Lung (tissue), 12 donors: ENCODE measurements around the gene GOLGA3. TPM values are rescaled to one million over a fixed set of nuclear protein-coding genes. Genes with fewer than 3 reads are reported as not detected.

Source experiments
- ATAC-seq: fragments of 200-7000 bp; cut with Tn5 transposase; one replicate; pipeline ENCODE4 v1.9.1; 2020; ENCODE audit warnings: moderate number of reproducible peaks; ENCODE audit not compliant: insufficient read depth, low FRiP score
- DNase-seq, 3 donors: peaks; one replicate each; pipeline ENCODE4 v3.0.0-alpha.2; 2013 to 2017
- H3K27ac ChIP-seq, 2 donors: one replicate each; pipeline ENCODE4 v1.5.1; 2013; ENCODE audit warnings: mild to moderate bottlenecking in 2 of 2, moderate library complexity in 2 of 2, control low read depth in 1 of 2, inconsistent platforms in 1 of 2, low read depth in 1 of 2, low read length in 1 of 2
- H3K27me3 ChIP-seq, 3 donors: one replicate each; pipeline ENCODE4 v1.5.1; 2013; ENCODE audit warnings: low read length in 2 of 3; ENCODE audit not compliant: control insufficient read depth in 3 of 3, insufficient read depth in 3 of 3
- H3K36me3 ChIP-seq, 4 donors: one replicate each; pipeline ENCODE4 v1.5.1; 2013; ENCODE audit warnings: low read length in 4 of 4, mild to moderate bottlenecking in 1 of 4, moderate library complexity in 1 of 4; ENCODE audit not compliant: control insufficient read depth in 4 of 4, insufficient read depth in 4 of 4
- H3K4me1 ChIP-seq, 5 donors: one replicate each; pipeline ENCODE4 v1.5.1; 2013; ENCODE audit warnings: low read length in 5 of 5, mild to moderate bottlenecking in 2 of 5, moderate library complexity in 1 of 5; ENCODE audit not compliant: control insufficient read depth in 5 of 5, insufficient read depth in 5 of 5
- H3K4me3 ChIP-seq: one replicate; pipeline ENCODE4 v1.5.1; 2013; ENCODE audit warnings: mild to moderate bottlenecking, control low read depth, moderate library complexity
- H3K9ac ChIP-seq, 2 donors: one replicate each; pipeline ENCODE4 v1.5.1; 2013; ENCODE audit warnings: low read length in 2 of 2, control low read depth in 1 of 2; ENCODE audit not compliant: insufficient read depth in 1 of 2
- H3K9me3 ChIP-seq, 4 donors: one replicate each; pipeline ENCODE4 v1.5.1; 2013; ENCODE audit warnings: low read length in 3 of 4, mild to moderate bottlenecking in 1 of 4, moderate library complexity in 1 of 4; ENCODE audit not compliant: control insufficient read depth in 4 of 4, insufficient read depth in 3 of 4
- CTCF ChIP-seq: IDR thresholded peaks from 2 replicates; pipeline ENCODE4 v1.5.1; 2012; ENCODE audit warnings: mild to moderate bottlenecking; ENCODE audit errors: control extremely low read depth, extremely low read depth
- WGBS, 2 donors: extraction: QIAGEN DNeasy Blood & Tissue Kit; methylation state at CpG; one replicate each; pipeline ENCODE4 v1.1.7; 2013; 5-methylcytosine and 5-hydroxymethylcytosine counted together
- polyA plus RNA-seq, 2 donors: library from polyadenylated mRNA; stranded (reverse); fragments of 200-250 nt; gene quantifications; one replicate each; pipeline ENCODE4 v1.2.1, GENCODE V29; 2013
- total RNA-seq, 2 donors: library from RNA; depleted of rRNA in 1 of 2; stranded (reverse); fragments of >200 nt in 1 of 2; gene quantifications; one replicate each; pipeline ENCODE4 v1.2.1, GENCODE V29; 2014 to 2021
- donor health status: control.
- donor health status: control.
- donor health status: Bipolar disorder and iron deficiency.
- donor health status: healthy.
- donor health status: DM: yes; HTN: yes; CAD: no.

GOLGA3 gene
- total and polyA plus RNA-seq, 4 donors = 17.5 to 81.1 (median 35.7) TPM

GRCh38 chr12:132740313-132740646 is 88.4 kb downstream of the GOLGA3 start:
- Histone ChIP-seq H3K27me3 (no peaks in the 10 kb centered on the region), H3K4me3 (no peak overlapping the region), H3K9me3 (no peaks in the 10 kb centered on the region), H3K36me3 (peaks cover 17 to 62% (median 51%) of the 10 kb centered on the region in 4 donors), H3K27ac (no peak overlapping the region), H3K4me1 (no peaks in the 10 kb centered on the region), H3K9ac (no peak overlapping the region)
- TF ChIP-seq CTCF = no peak
- DNase-seq (no peak), ATAC-seq (no peak)
- 89 to 94% methylated on average over 6 of the region's 6 CpGs for WGBS, 2 donors

GRCh38 chr12:132739600-132740312 is 88.9 kb downstream of the GOLGA3 start:
- no peak for TF ChIP-seq CTCF
- Histone ChIP-seq H3K27ac (no peak overlapping the region), H3K4me1 (no peaks in the 10 kb centered on the region), H3K27me3 (no peaks in the 10 kb centered on the region), H3K9me3 (no peaks in the 10 kb centered on the region), H3K36me3 (peaks cover 20 to 63% (median 53%) of the 10 kb centered on the region in 4 donors), H3K4me3 (no peak overlapping the region), H3K9ac (no peak overlapping the region)
- no peak for ATAC-seq
- 83 to 88% methylated on average over 19 of the region's 19 CpGs for WGBS, 2 donors
- peak in 1 of 3 donors; percentile 57 for DNase-seq

- no peak for ATAC-seq
- no peaks in the 10 kb centered on the region for H3K9me3 ChIP-seq
- no peaks in the 10 kb centered on the region for H3K4me1 ChIP-seq
- no peak overlapping the region for H3K27ac ChIP-seq
- no peak for DNase-seq
- TF ChIP-seq CTCF = no peak
- no peak overlapping the region for H3K9ac ChIP-seq
- peaks cover 21 to 65% (median 52%) of the 10 kb centered on the region in 4 donors for H3K36me3 ChIP-seq
- H3K4me3 ChIP-seq = no peak overlapping the region
- 96 to 98% methylated on average over 15 of the region's 15 CpGs for WGBS, 2 donors
- no peaks in the 10 kb centered on the region for H3K27me3 ChIP-seq
These were observed 91.8 kb downstream of the GOLGA3 start for GRCh38 chr12:132736913-132737312.

- no peak for DNase-seq
- no peak for ATAC-seq
- Histone ChIP-seq H3K4me3 (no peak overlapping the region), H3K9me3 (no peaks in the 10 kb centered on the region), H3K27ac (no peak overlapping the region), H3K4me1 (no peaks in the 10 kb centered on the region), H3K36me3 (peaks cover 18 to 69% (median 54%) of the 10 kb centered on the region in 4 donors), H3K9ac (no peak overlapping the region), H3K27me3 (no peaks in the 10 kb centered on the region)
- TF ChIP-seq CTCF = no peak
- WGBS, 2 donors = 94 to 96% methylated on average over 12 of the region's 12 CpGs
These were observed 92.3 kb downstream of the GOLGA3 start for GRCh38 chr12:132736378-132736777.
